ENCODE results near the gene MCC.

The MCC gene

DNA sequence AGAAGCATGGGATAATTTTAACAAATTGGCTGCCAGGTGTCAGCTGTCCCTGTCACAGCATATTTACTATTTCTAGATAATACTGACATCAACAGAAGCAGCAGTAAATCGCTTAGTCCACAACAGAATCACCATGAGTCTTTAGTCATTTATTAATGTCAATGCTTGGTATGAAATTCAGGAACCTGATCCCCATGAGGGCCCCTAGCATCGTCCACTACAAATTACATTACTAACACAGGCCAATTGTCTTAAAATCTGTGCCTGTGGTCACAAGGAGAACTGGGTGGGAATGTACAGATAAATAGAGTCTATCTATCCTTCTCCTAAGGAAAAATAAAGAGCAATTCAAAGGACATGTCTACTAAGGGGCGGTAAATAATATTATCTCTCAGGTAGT is 129.6 kb downstream of the MCC start:
- DNase-seq = no peak

DNA sequence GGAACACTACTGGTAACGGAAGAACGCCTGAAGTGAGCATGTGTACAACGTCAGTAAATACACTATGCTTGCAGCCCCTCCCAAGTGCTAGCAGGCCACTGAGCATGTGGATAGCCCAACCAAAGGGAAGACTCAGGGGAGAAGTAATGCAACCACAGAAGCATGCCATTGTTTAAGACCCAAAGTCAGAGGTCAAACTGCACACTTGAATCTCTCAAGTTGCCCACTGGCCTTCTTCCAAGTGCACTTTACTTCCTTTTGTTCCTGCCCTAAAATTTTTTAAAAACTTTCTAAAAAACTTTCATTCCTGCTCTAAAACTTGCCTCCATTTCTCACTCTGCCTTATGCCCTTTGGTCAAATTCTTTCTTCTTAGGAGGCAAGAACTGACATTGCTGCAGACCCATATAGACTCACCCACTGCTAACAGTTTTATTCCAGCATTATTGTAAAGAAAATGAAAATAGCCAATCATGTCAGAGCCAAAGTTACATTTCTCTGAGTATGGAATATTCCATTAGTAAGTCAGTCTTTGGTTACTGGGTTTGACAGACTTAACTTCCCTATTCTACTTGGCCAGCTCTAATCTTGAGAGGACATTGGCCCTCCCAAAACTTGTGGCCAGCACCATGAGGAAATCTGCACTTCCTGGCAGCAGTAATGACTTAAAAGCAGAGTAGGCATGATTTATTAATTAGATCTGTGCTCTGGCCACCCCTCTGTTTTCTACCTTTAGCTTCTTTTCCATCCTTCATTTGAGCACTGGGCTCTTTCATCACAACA is 130.4 kb downstream of the MCC start:
- no peak for DNase-seq

DNA sequence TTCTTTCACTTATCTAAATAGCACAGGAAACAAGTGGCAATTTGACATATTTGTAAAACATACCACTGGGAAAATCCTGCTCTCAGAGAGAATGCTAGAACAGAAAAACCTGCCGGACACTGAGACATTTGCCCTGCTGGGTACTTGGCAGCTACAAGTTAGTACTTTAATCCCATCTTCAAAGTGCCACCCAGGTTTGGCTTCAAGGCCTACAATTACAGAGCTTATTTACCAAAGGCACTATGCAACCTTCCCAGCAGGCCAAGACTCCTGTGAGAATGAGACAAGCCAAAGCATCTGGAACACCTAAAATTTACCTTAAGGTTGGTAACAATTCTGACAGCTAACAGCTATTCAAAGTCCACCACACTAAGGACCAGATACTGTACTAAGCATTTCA is 131.8 kb downstream of the MCC start:
- no peak for DNase-seq

DNA sequence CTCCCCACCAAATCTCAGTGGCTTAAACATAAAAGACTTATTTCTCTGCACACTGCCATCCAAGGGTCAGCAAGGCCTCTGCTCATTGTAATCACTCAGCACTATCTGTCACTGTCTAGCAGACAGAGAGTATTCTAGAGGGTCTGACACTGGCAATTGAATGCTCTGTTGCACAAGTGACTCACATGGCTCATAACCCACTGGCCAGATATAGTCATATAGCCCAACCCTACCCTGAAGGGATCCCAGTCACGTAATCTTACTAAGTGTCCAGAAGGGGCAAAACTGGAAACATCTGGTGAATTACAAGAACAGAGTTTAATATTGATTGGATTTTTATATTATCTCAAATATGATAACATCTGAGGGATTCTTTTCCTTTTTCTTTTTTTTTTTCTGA is 134.2 kb downstream of the MCC start:
- no peak for DNase-seq

DNA sequence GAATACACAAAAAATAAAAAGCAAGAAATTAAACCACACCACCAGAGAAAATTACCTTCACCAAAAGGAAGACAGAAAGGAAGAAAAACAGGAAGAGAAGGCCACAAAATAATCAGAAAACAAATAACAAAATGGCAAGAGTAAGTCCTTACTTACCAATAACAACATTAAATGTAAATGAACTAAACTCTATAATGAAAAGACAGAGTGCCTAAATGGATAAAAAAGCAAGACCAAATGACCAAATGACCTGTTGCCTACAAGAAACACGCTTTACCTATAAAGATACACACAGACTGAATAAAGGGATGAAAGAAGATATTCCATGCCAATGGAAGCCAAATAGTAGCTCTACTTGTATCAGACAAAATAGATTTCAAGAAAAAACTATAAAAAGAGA is 140.7 kb downstream of the MCC start:
- no peak for DNase-seq

DNA sequence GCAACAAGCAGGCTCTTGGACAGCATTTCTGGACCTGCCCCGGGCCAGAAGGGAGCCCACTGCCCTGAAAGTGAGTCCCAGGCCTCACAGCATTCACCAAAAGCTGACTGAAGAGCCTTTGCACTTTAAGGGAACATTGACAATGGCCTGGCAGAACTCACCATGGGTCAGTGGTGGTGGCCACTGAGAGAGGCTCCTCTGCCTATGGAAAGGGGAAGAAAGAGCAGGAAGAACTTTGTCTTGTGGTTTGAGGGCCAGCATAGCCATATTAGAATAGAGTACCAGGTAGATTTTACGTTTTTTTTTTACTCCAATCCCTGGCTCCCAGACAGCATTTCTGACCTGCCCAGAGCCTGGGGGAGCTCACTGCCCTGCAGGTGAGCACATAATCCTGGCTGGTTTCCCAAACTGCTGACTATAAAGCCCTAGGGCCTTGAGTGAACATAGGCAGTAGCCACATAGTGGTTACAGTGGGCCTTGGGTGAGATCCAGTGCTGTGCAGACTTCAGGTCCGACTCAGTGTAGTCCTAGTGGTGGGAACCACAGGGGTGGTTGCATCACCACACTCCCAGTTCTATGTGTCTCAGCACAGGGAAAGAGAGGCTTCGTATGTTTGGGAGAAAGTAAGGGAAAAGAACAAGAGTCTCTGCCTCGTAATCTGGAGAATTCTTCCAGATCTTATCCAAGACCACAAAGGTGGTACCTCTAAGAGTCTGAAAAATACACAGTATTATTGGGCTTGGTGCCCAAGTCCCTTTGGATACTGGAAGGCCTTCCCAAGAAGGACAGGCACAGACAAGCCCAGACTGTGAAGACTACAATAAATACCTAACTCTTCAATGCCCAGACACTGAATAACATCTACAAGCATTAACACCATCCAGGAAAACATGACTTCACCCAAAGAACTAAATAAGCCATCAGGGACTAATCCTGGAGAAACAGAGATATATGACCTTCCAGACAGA is 143.0 kb downstream of the MCC start:
- no peak for DNase-seq

DNA sequence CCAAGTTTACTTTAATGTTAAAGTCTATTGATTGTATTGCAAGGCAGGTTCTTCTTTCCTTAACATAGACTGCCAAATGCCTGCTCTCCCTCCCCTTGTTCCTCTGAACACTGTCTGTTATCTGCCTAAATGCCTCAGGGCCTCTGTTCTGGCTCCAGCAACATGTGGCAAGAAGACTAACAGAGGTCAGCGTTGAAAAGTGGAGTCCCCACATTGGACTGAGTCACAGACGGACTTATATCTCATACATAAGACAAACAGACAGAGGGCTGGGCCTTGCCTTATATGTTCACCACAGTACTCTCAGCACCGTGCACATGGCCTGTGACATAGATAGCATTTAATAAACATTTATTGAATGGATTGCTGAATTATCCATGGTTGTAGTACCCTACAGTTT is 144.9 kb downstream of the MCC start:
- DNase-seq = no peak

DNA sequence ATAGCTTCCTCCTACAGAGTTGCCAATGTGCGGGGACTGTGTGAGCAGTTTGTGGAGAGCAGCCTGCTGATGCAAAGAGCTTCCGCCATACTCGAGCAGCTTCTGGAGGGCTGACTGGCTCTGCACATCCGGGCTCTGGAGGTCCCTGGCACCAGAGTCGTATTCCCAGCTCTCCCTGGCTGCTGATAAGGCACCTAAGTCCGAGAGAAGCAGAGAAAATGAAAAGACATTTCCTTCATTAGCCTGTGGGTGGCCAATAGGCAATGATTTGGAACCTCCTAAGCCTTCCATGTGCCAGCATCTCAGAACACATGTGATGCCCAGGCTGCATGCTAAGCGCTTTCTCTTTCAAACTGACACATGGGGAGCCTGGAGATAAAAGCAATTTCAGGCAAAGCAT is 147.7 kb downstream of the MCC start:
- no peak for DNase-seq

DNA sequence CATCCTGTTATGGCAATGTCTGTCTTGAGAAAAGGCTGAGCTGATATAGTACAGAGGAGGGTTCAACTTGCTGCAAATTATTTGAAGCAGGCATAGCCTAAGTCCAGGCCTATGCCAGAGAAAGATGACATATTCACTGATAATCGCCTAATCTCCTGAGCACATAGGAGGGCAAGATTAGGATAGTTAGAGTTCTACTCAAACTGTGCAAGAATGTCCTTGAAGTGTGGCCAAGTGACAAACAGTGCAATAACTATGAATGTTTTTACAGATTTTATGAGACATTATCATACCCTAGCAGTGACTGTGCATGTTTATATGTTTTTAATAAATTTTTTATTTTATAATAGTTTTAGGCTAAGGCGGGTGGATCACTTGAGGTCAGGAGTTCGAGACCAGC is 149.6 kb downstream of the MCC start:
- DNase-seq = no peak

DNA sequence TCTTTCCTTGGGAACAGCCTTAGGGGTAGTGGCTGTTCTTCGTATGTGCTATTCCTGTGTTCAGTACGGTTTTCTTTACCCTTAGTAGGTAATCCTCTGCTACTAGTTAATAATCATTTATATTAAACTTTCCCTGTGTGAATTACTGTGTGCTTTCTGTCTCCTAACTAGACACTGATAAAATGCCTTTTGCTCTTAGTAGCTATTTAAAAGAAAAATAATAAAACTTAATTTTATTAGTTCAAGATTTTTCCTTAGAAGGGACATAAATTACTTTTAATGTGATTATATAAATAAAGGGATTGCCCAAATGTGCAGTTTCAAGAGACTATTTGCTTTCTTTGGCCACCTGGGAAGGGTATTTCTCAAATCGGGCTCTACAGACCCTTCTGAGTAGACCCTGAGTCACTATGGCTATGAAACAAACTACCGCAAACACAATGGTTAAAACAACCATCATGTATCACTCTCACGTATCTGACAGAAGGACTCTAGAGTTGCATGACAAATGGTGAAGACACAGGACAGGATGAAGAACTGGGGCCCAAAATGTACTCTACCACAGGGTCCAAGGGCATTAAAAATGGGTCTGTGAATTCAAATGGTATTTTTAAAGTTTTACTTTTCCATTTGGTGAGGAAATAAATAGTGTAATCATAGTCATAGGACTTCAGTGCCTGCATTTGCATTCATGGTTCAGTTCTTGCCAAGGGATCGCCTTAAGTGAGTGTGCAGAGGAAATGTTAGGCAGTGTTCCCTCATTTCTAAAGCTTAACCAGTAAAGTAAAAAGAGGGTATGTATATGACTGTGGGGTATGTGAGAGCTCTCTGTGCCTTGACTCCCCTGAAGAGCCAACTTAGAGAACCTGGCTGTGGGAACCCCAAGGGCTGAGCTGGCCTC is 150.5 kb downstream of the MCC start:
- no peak for DNase-seq

DNA sequence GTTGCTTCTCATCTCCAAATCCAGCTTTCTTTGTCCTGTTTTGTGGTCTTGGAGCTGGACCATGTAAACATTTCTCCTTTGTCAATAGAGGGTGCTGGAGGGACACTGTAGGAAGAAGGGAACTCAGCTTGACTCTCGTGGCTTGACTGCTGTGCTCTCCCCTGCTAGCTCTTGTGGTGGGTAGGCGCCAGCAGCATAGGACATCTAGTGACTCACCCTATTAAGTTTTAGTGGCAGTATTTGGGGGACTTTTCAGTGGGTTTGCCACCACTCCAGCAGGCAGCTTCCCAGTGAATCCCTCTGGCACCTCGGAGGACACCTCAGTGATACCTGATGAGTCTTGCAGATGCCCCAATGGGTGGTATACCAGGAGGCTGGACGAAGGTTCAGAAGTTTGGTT is 151.3 kb downstream of the MCC start:
- DNase-seq = no peak

DNA sequence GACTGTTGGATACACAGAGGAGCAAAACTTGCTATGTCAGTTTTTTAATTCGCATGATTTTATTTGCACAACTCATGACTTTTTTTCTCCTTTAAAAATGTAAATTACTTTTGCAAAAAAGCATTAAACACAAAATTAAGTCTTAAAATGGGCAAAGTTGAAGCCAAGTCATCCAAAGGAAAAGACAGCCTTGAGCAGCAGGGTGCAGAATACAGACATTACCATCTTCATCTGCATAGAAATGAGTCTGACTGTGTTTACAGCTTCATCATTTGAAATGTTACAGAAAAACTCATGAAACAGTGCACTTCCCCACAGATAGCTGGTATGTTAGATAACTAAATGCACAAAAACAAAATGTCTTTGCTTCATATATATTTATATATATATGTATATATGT is 154.8 kb downstream of the MCC start:
- no peak for DNase-seq

DNA sequence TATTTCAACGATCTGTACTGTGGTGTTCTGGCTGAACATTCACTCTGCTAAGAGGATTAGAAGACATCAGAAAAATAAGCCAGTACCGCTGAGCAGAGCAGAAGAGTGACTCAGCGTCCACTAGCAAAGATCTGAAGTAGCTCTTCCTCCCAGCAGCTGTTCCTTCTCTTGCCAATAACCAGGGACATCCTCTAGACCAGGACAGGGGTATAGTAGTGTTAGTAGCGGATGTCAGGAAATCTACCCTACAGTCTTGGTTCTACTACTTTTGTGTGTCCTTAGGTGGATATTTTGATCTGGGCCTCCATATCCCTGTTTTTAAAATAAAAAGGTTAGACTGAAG is 157.1 kb downstream of the MCC start:
- DNase-seq = no peak

DNA sequence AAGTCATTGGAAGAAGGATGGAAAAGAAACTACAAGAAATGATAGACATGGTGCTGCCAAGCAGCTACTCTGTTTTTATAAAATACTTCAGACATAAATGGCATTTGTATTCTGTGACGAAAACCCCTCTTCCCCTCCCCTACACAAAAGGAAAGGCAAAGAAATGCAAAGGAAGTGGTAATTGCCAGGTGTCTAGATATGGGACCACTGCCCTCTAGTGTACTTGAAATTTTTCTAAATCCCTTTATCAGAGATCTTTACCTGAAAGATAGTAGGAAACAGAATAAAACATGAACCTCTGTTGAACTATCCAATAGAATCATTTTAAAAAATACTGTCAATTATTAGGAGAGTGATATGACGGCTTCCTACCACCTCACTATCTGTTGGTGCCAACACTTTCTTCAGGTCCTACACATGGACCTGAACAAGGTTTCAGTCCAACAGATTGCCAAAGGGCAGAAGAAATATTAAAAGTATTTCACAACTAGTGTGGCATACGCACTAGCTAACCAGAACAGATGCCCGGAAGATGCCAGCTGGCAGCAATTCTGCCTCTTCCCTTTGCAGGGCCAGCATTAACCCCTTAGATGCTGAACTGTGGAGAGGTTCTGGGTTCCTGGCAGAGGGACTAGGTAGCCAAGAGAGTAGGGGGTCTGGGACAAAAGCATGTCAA is 157.6 kb downstream of the MCC start:
- no peak for DNase-seq

DNA sequence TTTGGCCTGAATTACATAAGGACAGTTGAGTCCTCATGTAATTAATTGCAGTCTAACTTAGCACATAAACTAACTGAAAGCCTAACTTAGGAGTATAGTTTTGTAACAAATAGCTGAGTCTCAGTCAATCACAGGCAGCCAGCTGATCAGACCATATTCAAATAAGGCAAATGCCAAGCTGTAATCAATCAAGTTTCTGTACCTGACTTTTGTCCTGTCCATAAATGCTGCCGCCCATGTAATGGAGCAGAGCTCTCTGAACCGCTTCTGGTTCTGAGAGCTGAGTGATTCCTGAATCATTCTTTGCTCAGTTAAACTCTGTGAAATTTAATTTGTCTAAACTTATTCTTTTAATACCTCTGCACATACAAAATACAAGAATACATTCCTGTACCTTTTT is 158.3 kb downstream of the MCC start:
- DNase-seq = no peak

DNA sequence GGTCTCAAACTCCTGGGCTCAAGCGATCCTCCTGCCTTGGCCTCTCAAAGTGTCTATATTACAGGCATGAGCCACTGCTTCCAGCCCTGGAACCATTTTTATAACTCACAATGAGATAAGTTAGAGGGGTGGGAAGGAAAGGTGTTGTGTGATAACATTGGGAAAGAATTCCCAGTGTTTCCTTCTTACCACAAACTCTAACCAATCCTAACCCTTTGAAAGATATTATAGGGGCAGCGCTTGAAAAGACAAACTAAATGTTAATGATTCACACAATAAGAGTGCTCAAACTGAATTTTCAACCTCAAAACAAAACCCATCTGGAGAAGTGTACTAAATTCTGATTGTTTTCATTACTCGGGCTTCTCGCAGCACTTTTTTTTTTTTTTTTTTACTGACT is 163.2 kb downstream of the MCC start:
- no peak for DNase-seq

DNA sequence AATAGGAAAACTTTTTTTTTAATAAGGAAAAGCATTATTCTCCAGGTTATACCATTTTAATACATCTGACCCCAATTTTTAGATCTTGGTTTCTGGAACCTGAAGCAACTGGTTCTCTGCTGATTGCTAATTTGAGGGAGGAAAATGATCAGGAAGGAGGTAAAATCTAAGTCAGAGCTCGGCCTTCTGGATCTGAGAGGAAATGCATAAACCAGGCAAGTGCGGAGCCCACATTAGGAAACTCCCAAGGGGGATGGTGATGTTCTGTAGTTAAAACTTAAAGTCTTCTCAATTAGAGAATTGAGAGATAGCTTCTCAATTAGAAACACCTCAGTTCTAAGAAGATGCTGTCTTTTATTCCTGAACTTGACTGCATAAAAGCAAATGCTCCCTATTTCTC is 167.0 kb downstream of the MCC start:
- no peak for DNase-seq

DNA sequence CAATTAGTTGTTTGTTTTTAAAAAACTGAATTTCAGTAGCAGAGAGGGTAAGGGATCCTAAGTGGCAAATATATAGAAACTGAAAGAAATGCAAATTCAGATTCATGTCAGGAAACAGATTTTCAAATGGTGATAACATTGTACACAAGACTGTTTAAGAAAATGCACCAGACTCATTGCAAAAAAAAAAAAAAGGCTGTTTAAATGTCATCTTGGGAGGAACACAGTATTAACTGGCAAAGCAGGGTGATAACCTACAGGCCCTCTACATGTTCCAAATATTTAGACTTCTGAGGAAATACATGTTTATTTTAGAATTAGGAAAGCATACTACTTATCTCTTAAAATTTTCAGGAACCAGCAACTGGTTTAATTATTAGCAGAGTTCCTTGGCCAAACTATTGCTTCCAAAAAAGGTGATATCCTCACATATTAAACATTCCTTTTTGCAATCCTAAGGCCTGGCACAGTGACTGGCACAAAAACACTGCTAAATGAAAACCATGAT is 167.9 kb downstream of the MCC start:
- DNase-seq = no peak

DNA sequence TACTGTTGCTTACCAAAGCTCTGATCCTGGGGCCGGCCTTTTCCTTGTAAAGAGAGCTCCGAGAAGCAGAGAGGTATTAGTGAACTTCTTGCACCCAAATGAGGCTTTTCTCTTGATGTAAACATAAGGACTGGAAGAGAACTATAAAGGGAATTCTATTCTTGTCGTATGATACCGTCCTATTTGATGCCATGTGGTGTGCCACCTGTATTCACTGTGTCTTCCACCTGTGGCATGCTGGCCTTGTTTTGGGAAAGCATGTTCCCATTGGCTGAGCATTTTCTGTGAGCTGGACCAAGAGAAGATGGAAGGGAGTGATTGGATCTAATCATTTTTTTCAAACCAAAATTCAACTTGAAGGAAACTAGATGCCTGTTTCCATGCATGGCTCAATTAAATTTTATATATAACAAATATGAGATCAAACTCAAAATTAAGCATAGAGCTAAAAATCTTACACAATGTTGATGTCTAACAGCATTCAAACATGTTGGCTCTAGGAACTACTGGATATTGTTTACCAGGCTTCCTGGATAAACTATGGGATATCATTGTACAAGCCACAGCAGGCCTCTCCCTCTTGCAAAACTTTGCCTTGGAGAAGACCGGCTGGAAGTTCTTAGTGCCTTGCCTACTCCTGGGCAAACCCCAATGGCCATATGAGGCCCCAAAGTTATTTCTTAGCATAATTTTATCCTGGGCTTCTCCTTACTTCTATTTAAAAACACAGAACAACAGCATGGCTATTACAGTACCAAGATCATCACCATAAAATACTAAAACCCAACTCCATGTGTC is 168.8 kb downstream of the MCC start:
- no peak for DNase-seq

DNA sequence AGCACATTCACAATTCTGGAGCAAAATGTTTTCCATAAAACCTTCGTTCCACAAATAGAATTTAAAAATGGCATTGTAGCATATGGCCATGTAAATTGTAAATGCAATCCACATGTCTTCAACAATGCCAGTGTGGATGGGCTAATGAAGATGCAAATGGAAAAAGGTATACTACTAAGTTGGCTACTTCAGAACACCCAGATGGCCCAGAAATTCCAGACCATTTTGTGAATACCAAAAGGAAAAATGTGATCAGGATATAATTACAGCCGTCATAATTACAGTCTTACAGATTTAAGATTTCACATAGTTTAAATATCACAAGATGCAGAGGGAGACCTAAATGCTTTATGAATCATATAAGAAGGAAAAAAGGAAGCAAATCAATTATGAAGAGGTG is 170.6 kb downstream of the MCC start:
- no peak for DNase-seq

DNA sequence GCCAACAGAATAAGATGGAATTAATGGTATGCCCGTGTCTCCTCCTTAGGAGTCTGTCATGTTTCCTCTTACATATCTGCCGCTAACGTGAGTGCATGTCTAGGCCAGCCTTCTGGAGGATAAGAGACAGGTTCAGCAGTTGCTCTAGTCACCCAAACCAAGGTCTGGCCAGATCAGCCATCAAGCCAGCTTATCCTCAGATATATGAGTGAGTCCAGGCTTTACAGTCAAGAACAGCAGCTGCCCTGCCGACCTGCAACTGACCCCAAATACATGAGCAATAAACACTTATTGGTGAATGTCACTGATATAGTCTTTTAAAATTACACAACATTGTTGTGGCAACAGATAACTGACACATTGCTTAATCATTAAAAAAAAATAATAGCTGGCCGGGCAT is 177.0 kb downstream of the MCC start:
- DNase-seq = no peak

DNA sequence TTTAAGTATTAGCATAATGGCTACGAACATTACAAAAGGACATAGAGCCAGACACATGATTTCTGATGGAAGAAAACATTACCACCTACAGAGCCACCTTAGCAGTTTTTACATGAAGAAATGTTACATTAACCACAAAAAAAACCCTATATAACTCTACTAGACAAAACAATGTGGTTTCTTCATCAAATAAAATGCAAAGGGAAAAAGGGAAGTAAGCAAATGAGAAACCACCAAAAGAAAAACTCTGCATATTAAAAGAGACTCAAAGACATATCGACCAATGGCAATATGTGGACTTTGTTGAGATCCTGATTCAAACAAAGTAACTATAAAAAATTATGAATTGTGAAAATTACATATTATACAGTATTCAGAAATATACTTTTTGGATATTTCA is 186.1 kb downstream of the MCC start:
- no peak for DNase-seq

Measured in activated naive CD4-positive, alpha-beta T cell treated with Interleukin-2 at 50 U/mL for 16 hours (primary cell).